ENCODE results near the gene PKP4.
"Not testable (repeated sequence)": the region's sequence is repeated elsewhere in the genome, so short reads cannot be mapped to it uniquely, and the experiment has no call there.

PKP4 gene

GRCh38 chr2:158687315-158687714 lies 230.6 kb downstream of the PKP4 start:
- DNase-seq (ENCODE audit: low spot score) = no peak

GRCh38 chr2:158688721-158689120 lies 232.0 kb downstream of the PKP4 start:
- no peak for DNase-seq (ENCODE audit: low spot score)

DNA sequence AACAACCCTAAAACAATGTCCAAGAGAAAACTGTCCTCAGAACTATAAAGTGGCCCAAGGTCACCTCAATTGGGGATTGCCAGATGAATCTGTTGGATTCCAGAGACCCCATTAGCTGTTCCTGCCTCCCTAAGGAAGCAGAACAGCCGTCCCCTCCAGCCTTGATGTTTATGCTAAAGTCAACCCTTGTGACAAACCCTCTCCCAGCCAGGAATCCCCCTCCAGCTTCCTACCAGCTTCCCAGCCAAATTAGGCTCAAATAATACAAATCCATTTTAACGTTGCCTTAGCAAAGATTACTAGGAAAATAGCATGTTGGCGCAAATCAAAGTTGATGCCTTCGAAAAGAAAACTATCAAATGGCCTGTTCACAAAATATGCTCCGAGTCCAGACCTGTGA lies 232.6 kb downstream of the PKP4 start:
- no peak for DNase-seq (ENCODE audit: low spot score)

DNA sequence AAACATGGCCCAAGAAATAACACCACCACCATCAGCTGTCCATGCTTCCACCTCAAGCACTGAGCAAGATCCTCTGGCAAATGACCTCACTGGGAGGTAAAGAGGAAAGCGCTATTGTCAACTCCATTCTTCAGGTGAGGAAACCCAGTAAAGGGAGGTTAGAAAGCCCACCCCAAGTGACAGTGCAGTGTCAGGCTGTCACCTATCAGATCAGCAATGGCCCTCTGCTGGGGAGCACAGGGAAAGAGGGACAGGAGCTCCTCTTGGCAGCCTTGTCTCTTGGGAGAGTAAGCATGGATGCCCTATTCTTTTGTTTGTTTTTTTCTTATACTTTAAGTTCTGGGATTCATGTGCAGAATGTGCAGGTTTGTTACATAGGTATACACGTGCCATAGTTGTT lies 234.1 kb downstream of the PKP4 start:
- no peak for DNase-seq (ENCODE audit: low spot score)

DNA sequence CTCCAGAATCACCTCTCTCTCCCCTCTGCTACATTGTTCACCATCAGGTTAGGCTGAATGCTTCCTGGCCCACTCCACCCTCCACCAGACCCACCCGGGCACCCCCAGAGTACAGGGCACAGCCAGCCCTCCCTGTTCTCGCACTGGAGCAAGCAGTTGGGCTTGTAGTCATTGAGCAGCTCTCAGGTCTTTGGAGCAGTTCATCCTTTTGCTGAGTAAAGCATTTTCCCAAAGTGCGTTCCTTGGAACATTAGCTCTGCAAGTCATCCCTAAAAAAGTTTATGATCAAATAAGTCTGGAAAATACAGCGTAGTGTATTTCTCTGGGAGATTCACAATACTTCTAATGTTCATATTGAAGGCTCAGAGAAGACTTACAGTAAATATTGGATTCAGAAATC lies 234.9 kb downstream of the PKP4 start:
- DNase-seq (ENCODE audit: low spot score) = no peak

DNA sequence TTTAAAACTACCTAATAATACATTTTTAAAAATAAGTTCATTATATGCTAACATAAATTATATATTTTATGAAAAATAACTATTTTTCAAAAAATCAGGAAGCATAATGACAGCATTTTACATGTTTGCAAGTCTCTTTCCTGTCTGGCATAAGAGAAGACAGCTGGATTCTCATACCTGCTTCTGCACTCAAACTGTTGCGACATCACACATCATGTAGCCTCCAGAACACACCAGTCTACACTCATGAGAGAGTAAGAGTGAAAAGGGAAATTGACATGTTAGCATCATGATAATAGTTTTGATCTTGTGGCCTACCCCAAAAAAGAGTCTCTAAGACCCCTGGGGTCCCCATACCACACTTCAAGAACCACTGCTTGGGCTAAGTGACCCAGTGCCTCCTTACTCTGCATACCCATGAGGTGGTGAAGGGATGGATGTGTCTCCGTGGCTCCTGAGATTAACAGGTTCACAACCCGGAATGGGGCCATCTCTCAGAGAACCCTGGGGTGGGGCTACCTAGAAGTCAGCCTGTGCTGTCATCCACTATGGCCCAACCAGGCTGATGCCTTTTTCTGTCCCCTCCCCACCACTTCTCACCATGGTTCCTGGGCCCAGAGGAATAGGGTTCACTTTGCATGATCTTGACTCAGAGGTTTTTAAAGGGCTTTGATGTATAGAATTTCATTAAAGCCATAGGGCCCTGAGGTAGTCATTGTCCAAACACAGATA lies 235.8 kb downstream of the PKP4 start:
- no peak for DNase-seq (ENCODE audit: low spot score)

- DNase-seq (ENCODE audit: low spot score) = no peak
Observed at GRCh38 chr2:158693476-158693875, 236.7 kb downstream of the PKP4 start.

DNA sequence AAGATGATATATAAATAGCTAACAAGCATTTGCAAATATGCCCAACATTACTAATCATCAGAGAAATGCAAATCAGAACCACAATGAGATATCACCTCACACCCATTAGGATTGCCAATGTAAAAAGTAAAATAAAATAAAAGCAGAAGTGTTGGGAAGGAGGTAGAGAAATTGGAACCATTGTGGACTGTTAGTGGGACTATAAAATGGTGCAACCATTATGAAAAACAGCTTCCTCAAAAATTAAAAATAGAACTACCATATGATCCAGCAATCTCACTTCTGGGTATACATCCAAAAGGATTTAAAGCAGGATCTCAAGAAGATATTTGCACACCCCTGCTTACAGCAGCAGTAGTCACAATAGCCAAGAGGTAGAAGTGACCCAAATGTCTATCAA lies 238.6 kb downstream of the PKP4 start:
- no peak for DNase-seq (ENCODE audit: low spot score)

DNA sequence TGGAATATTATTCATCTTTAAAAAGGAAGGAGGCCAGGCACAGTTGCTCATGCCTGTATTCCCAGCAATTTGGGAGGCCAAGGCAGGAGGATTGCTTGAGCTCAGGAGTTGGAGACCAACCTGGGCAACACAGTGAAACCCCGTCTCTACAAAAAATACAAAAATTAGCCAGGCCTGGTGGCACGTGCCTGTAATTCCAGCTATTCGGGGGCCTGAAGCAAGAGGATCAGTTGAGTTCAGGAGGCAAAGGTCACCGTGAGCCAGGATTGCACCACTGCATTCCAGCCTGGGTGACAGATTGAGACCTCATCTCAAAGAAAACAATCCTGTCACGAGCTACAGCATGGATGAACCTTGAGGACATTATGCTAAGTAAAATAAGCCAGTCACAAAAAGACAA lies 239.0 kb downstream of the PKP4 start:
- DNase-seq (ENCODE audit: low spot score) = not testable (repeated sequence)

DNA sequence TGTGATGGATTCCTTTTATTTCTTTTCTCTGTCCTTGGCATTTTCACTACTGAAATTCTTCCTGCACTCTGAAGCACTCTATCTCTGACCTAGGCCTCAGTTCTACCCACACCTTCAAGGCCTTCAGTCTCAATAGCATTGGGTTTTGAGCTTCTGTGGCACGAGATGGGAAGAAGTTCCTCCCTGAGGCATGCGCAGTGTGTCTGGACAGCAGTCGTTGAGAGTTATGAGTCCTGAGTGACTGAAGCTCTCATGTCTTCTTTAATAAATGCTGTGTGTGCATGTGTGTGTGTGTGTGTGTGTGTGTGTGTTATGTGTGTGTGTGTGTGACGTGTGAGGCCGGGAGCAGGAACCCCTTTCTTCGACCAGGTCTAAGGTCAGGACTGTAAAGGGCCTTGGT lies 242.6 kb downstream of the PKP4 start:
- no peak for DNase-seq (ENCODE audit: low spot score)

- no peak for DNase-seq (ENCODE audit: low spot score)
Observed at GRCh38 chr2:158701101-158701500, 244.3 kb downstream of the PKP4 start.

GRCh38 chr2:158702740-158703139 lies 246.0 kb downstream of the PKP4 start:
- DNase-seq (ENCODE audit: low spot score) = no peak

GRCh38 chr2:158704724-158705465 lies 248.1 kb downstream of the PKP4 start:
- DNase-seq (ENCODE audit: low spot score) = not testable (repeated sequence)

DNA sequence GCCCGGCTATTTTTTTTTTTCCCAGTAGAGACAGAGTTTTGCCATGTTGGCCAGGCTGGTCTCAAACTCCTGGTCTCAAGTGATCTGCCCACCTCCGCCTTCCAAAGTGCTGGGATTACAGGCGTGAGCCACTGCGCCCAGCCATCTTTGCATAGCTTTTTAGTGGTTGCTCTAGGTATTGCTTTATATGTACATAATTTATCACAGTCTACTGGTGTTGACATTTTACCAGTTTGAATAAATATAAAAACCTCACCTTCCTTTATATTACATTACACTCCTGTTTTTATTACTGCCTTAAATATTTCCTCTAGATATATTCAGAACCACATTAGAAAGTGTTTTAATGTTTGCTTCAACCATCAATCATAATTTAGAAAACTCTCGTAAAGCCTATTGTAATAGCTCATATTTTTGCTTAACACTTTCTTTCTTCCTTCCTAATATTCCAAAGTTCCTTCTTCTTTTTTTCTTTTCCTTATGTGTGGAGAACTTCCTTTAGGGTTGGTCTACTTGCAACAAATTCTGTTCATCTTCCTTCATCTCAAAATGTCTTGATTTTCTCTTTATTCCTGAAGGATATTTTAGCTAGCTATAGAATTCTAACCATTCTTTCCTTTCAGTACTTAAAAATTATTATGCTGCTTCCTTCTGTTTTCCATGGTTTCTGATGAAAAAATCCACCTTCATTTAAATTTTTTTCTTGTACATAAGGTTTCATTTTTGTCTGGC lies 256.2 kb downstream of the PKP4 start:
- DNase-seq (ENCODE audit: low spot score) = no peak

GRCh38 chr2:158713523-158714138 lies 256.9 kb downstream of the PKP4 start:
- DNase-seq (ENCODE audit: low spot score) = no peak

- DNase-seq (ENCODE audit: low spot score) = no peak
Observed at GRCh38 chr2:158714420-158714819, 257.7 kb downstream of the PKP4 start.

DNA sequence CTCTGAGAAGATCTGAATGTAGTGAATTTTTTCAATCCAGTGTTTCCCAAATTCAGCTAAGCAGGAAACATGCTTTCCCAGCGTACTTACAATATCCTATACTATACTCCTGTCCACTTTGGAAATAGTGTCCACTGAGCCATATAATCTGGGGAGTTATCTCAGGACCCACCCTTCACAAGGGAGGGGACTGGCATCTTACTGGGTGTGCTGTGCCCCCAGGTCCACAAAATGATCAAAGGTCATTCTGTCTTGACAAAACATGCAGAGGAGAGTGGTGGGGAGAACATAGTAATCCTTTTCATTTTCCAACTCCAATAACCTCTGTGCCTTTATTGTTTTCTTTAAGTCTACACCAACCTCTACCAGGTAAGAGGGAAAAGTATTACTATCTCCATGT lies 258.6 kb downstream of the PKP4 start:
- DNase-seq (ENCODE audit: low spot score) = no peak

- DNase-seq (ENCODE audit: low spot score) = no peak
Observed at GRCh38 chr2:158716121-158716791, 259.5 kb downstream of the PKP4 start.

DNA sequence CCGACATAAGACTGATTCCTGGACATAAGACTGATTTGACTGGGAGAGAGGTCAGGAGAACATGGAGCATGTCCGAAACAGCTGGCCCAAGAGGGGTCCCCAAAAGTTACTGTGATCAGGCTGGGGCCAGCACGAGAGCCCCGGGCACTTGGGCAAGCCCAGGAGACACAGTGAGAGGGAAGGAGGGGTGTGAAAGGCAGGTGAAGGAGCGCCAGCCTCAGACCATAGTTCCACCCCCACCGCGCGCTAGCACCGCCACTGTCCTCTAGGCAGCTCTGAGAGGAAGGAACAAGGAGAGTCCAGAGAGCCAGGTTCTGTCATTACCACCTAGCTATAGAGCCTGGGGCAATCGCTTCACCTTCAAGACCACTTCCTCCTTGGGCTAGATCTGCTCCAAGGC lies 260.2 kb downstream of the PKP4 start:
- DNase-seq (ENCODE audit: low spot score) = no peak

- DNase-seq (ENCODE audit: low spot score) = no peak
Observed at GRCh38 chr2:158717366-158718195, 260.8 kb downstream of the PKP4 start.

GRCh38 chr2:158718196-158718585 lies 261.4 kb downstream of the PKP4 start:
- no peak for DNase-seq (ENCODE audit: low spot score)

All from CD4-positive, alpha-beta T cell treated with Interleukin-2 at 100 ng/mL for 4 hours (primary cell).